ENCODE data around the gene SORCS2. TPM values are rescaled to one million over a fixed set of nuclear protein-coding genes. Genes with fewer than 3 reads are reported as not detected.
A peak's percentile ranks its signal among the peaks of the same experiment; 100 is the strongest.

SORCS2 gene
- total and polyA plus RNA-seq, 2 of the 4 experiments (the other 2 are of a cell fraction), result 0.36 to 0.62 TPM

DNA sequence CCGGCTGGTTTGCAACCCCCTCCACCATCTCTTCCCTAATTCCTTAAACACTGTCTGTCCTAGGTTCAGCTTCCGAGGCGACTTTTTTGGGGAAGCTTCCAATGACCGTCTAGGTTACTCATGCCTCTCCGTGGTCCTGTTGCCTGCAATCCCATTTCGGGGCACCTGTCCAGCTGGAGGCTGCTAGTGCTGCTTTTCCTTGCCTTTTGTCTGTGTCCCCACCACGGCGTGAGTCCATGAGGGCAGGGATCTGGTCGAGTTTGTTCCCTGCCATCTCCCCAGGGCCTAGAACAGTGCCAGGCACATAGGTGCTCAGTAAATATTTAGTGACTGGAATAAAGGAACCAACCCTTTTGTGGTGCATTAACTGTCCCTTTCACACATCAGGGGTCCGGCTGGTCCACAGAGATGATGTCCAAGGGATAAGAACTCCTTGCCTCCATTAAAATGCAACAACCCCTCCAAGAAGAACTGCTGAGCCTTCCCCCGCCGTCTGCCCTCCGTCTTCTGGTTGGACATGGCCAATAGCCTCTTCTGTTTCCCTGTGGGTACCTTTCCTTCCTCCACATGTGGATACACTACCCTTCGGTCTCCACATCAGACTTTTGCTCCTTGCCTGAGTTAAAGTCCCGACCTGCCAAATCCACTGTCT lies 5.7 kb upstream of the SORCS2 start:
- no peak for DNase-seq
- Histone ChIP-seq H3K36me3 (ENCODE audit: control insufficient read depth, insufficient read depth, low read length) (no peaks in the 10 kb centered on the region), H3K9me1 (ENCODE audit: insufficient read depth, low read length) (no peaks in the 10 kb centered on the region), H3K18ac (ENCODE audit: low read depth, low read length) (no peak overlapping the region), H3K4me1 (ENCODE audit: control insufficient read depth, insufficient read depth, low read length) (no peaks in the 10 kb centered on the region), H3K9me3 (ENCODE audit: control insufficient read depth, insufficient read depth, low read length) (peaks cover 2% of the 10 kb centered on the region), H4K8ac (ENCODE audit: low read depth in 2 of 2, low read length in 2 of 2) (no peak overlapping the region), H3K4me2 (ENCODE audit: low read depth, low read length) (no peak overlapping the region), H2BK120ac (ENCODE audit: low read depth, low read length) (no peak overlapping the region), H3K27me3 (ENCODE audit: control insufficient read depth, insufficient read depth, low read length) (peaks cover 56% of the 10 kb centered on the region), H2AK9ac (replicated peaks; ENCODE audit: low read depth, low read length, poor library complexity) (peak overlapping the region; percentile 18), H3K79me1 (ENCODE audit: low read depth in 1 of 2, low read length in 2 of 2) (no peaks in the 10 kb centered on the region), H2BK15ac (ENCODE audit: low read depth, low read length) (no peak overlapping the region), H4K5ac (ENCODE audit: low read depth, low read length) (no peak overlapping the region), H4K20me1 (ENCODE audit: insufficient read depth, low read length) (peaks cover 3% of the 10 kb centered on the region; the same call in 1 of the 2 replicates), H2AFZ (replicated peaks; ENCODE audit: low read length, poor library complexity) (no peak overlapping the region), H3K27ac (ENCODE audit: insufficient read depth, low read length) (no peak overlapping the region), H2BK20ac (ENCODE audit: low read depth, low read length) (no peak overlapping the region), H3K23ac (ENCODE audit: low read depth, low read length) (no peak overlapping the region), H3K14ac (replicated peaks; ENCODE audit: low read depth, low read length) (no peak overlapping the region), H2AK5ac (ENCODE audit: low read depth, low read length) (no peak overlapping the region), H3K4me3 (ENCODE audit: insufficient read depth, low read depth, low read length) (no peak overlapping the region), H3K9ac (ENCODE audit: low read depth, low read length) (no peak overlapping the region), H2BK5ac (ENCODE audit: low read depth, low read length, poor library complexity, severe bottlenecking) (no peak overlapping the region), H3K4ac (ENCODE audit: low read depth, low read length) (no peak overlapping the region), H4K91ac (ENCODE audit: insufficient read depth, low read depth, low read length) (no peak overlapping the region), H3K56ac (ENCODE audit: extremely low read depth, insufficient read depth, low read length) (no peak overlapping the region)
- BruUV-seq (replicated peaks), result no TSS peak
- ChIA-PET CTCF (no interaction called here), POLR2A (ENCODE audit: unreplicated experiment) (no interaction called here)
- WGBS, 2 experiments (ENCODE audit: extremely low coverage in 2 of 2, insufficient read length in 1 of 2), result 60% methylated on average over 9 of the region's 15 CpGs; no CpG with 5 or more reads in 1 of the 2 experiments
- no peak for ATAC-seq (ENCODE audit: low read depth)
- in situ Hi-C loops (cut with MboI; ENCODE audit: low sequenced_read_pairs) (no loop called here), intact Hi-C loops (cut with micrococcal nuclease) (no loop called here), dilution Hi-C loops (cut with HindIII; ENCODE audit: low sequenced_read_pairs, unreplicated experiment) (no loop called here)
- no peak for TF ChIP-seq NFE2L2 (IDR thresholded peaks at IDR 0.05; ENCODE audit: low read depth, low read length)
- no peak for TF ChIP-seq MAZ (IDR thresholded peaks at IDR 0.05; ENCODE audit: borderline replicate concordance, low read depth, low read length)
- no peak for TF ChIP-seq MAFK (IDR thresholded peaks at IDR 0.05; ENCODE audit: low read depth, low read length)
- TF ChIP-seq MXI1 (IDR thresholded peaks at IDR 0.05; ENCODE audit: borderline replicate concordance, low read depth, low read length), result no peak
- TF ChIP-seq POLR2A (IDR thresholded peaks at IDR 0.05; ENCODE audit: low read depth, low read length), result no peak
